GM08714 (cell line): Measurements from ENCODE around the gene TTYH2.

Source experiments
- H3K4me3 ChIP-seq: fragments of 200-500 bp; sonication (Bioruptor generic); 2 replicates; pipeline ENCODE4 v1.5.1; 2014; ENCODE audit warnings: mild to moderate bottlenecking, low read length, inconsistent platforms
- ZNF274 ChIP-seq: IDR thresholded peaks from 2 replicates; pipeline ENCODE4 v1.6.1; 2012; ENCODE audit warnings: mild to moderate bottlenecking, low read depth, low read length

Gene TTYH2

GRCh38 chr17:74230896-74231295, 17.5 kb downstream of the TTYH2 start:
- no peak overlapping the region for H3K4me3 ChIP-seq
- no peak for TF ChIP-seq ZNF274

GRCh38 chr17:74231928-74232907, 18.8 kb downstream of the TTYH2 start:
- no peak for TF ChIP-seq ZNF274
- no peak overlapping the region for H3K4me3 ChIP-seq

- H3K4me3 ChIP-seq, result no peak overlapping the region
- no peak for TF ChIP-seq ZNF274
These were observed 20.6 kb downstream of the TTYH2 start for GRCh38 chr17:74233937-74234336.

GRCh38 chr17:74234486-74234885, 21.1 kb downstream of the TTYH2 start:
- TF ChIP-seq ZNF274, result no peak
- no peak overlapping the region for H3K4me3 ChIP-seq

GRCh38 chr17:74235040-74235581, 21.7 kb downstream of the TTYH2 start:
- TF ChIP-seq ZNF274, result no peak
- no peak overlapping the region for H3K4me3 ChIP-seq

GRCh38 chr17:74235911-74236371, 22.6 kb downstream of the TTYH2 start:
- H3K4me3 ChIP-seq, result no peak overlapping the region
- TF ChIP-seq ZNF274, result no peak

- no peak for TF ChIP-seq ZNF274
- H3K4me3 ChIP-seq, result no peak overlapping the region
These were observed 23.9 kb downstream of the TTYH2 start for GRCh38 chr17:74237321-74237720.

GRCh38 chr17:74239172-74239571, 25.8 kb downstream of the TTYH2 start:
- TF ChIP-seq ZNF274, result no peak
- no peak overlapping the region for H3K4me3 ChIP-seq

- no peak for TF ChIP-seq ZNF274
- no peak overlapping the region for H3K4me3 ChIP-seq
These were observed 27.3 kb downstream of the TTYH2 start for GRCh38 chr17:74240618-74241205.

GRCh38 chr17:74241431-74241830, 28.1 kb downstream of the TTYH2 start:
- TF ChIP-seq ZNF274, result no peak
- H3K4me3 ChIP-seq, result no peak overlapping the region

GRCh38 chr17:74241847-74242246, 28.5 kb downstream of the TTYH2 start:
- H3K4me3 ChIP-seq, result no peak overlapping the region
- no peak for TF ChIP-seq ZNF274

- H3K4me3 ChIP-seq, result no peak overlapping the region
These were observed 29.8 kb downstream of the TTYH2 start for GRCh38 chr17:74243013-74243755.

GRCh38 chr17:74244128-74244527, 30.8 kb downstream of the TTYH2 start:
- no peak for TF ChIP-seq ZNF274
- H3K4me3 ChIP-seq, result no peak overlapping the region

More at GRCh38 chr17:74243013-74243755, 29.8 kb downstream of the TTYH2 start:
- no peak for TF ChIP-seq ZNF274

- TF ChIP-seq ZNF274, result no peak
- no peak overlapping the region for H3K4me3 ChIP-seq
These were observed 31.2 kb downstream of the TTYH2 start for GRCh38 chr17:74244548-74244947.

GRCh38 chr17:74245145-74245831, 31.9 kb downstream of the TTYH2 start:
- no peak for TF ChIP-seq ZNF274
- H3K4me3 ChIP-seq, result no peak overlapping the region
